GM19455 (cell line): ENCODE measurements around the gene SQSTM1.
A peak's percentile ranks its signal among the peaks of the same experiment; 100 is the strongest.

ENCODE experiments used
- ATAC-seq: cut with Tn5 transposase; IDR thresholded peaks from one replicate; pipeline ENCODE4 v1.9.1; 2021; ENCODE audit not compliant: unreplicated experiment

The SQSTM1 gene

GRCh38 chr5:179794575-179794974 lies 26.1 kb upstream of the SQSTM1 start:
- no peak for ATAC-seq

GRCh38 chr5:179795049-179795862 lies 25.4 kb upstream of the SQSTM1 start:
- peak; percentile 6 for ATAC-seq

- peak; percentile 80 for ATAC-seq
Observed at GRCh38 chr5:179795863-179796833, 24.6 kb upstream of the SQSTM1 start.

- ATAC-seq: no peak
Observed at GRCh38 chr5:179796877-179797608, 23.7 kb upstream of the SQSTM1 start.

GRCh38 chr5:179797741-179798140 lies 23.0 kb upstream of the SQSTM1 start:
- ATAC-seq: no peak

- ATAC-seq: no peak
Observed at GRCh38 chr5:179798144-179798770, 22.4 kb upstream of the SQSTM1 start.

GRCh38 chr5:179798771-179799643 lies 21.7 kb upstream of the SQSTM1 start:
- ATAC-seq: no peak

- ATAC-seq: no peak
Observed at GRCh38 chr5:179799644-179799973, 21.1 kb upstream of the SQSTM1 start.

- ATAC-seq: no peak
Observed at GRCh38 chr5:179800071-179800695, 20.5 kb upstream of the SQSTM1 start.

GRCh38 chr5:179800696-179801201 lies 20.0 kb upstream of the SQSTM1 start:
- no peak for ATAC-seq

- ATAC-seq: no peak
Observed at GRCh38 chr5:179801304-179802206, 19.1 kb upstream of the SQSTM1 start.

- no peak for ATAC-seq
Observed at GRCh38 chr5:179802207-179802883, 18.4 kb upstream of the SQSTM1 start.

- ATAC-seq: no peak
Observed at GRCh38 chr5:179802950-179803562, 17.6 kb upstream of the SQSTM1 start.

GRCh38 chr5:179803651-179804554 lies 16.8 kb upstream of the SQSTM1 start:
- no peak for ATAC-seq

GRCh38 chr5:179804555-179804947 lies 16.2 kb upstream of the SQSTM1 start:
- no peak for ATAC-seq

- ATAC-seq: no peak
Observed at GRCh38 chr5:179805070-179805528, 15.6 kb upstream of the SQSTM1 start.
